SHP77 (cell line): ENCODE data around the gene HEATR1.
"Not testable (repeated sequence)": the region's sequence is repeated elsewhere in the genome, so short reads cannot be mapped to it uniquely, and the experiment has no call there.

Experiments used
- DNase-seq, 2 experiments: peaks; one replicate each; lab custom pipeline; 2025; lab: John Stamatoyannopoulos, UW

Gene HEATR1

GRCh38 chr1:236581528-236581927 is 22.8 kb downstream of the HEATR1 start:
- DNase-seq: no peak

DNA sequence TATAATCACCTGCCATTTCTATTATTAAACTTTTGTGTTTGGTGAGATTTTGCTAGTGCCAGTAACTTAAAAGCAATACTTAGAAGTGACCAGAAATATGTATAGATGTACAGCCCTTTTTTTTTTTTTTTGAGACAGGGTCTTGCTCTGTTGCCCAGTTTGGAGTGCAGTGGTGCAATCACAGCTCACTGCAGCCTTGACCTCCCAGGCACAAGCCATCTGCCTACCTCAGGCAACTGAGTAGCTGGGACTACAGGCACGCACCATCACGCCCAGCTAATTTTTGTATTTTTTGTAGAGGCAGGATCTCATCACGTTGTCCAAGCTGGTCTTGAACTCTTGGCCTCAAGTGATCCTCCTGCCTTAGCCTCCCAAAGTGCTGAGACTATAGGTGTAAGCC is 23.9 kb downstream of the HEATR1 start:
- not testable (repeated sequence) for DNase-seq

- no peak for DNase-seq
Measured at GRCh38 chr1:236578661-236579060, 25.7 kb downstream of the HEATR1 start.

- not testable (repeated sequence) for DNase-seq
Measured at GRCh38 chr1:236577041-236577440, 27.3 kb downstream of the HEATR1 start.

GRCh38 chr1:236576004-236576403 is 28.3 kb downstream of the HEATR1 start:
- DNase-seq: no peak

GRCh38 chr1:236575523-236575922 is 28.8 kb downstream of the HEATR1 start:
- no peak for DNase-seq

- DNase-seq: no peak
Measured at GRCh38 chr1:236568285-236568894, 35.9 kb downstream of the HEATR1 start.

DNA sequence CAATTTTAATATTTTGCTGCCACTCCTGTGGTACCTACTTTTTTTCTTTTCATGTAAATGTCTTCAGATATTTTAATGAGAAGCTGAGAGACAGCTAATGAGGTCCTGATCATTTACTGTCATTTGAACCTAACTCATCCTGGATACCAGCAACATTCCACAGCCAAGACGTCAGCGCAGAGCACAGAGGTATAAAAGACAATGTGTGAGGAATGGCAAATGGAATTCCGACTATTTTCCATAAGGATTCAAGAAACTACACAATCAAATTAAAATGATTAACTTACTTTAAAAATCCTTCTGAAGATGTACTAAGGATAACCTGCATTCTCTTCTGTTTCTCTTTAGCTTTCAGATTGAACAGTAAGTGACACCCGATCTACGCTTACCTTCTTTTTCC is 38.8 kb downstream of the HEATR1 start:
- no peak for DNase-seq

- no peak for DNase-seq
Measured at GRCh38 chr1:236561976-236562375, 42.3 kb downstream of the HEATR1 start.

GRCh38 chr1:236560213-236560771 is 44.0 kb downstream of the HEATR1 start:
- DNase-seq: no peak

GRCh38 chr1:236558846-236559245 is 45.5 kb downstream of the HEATR1 start:
- DNase-seq: no peak

DNA sequence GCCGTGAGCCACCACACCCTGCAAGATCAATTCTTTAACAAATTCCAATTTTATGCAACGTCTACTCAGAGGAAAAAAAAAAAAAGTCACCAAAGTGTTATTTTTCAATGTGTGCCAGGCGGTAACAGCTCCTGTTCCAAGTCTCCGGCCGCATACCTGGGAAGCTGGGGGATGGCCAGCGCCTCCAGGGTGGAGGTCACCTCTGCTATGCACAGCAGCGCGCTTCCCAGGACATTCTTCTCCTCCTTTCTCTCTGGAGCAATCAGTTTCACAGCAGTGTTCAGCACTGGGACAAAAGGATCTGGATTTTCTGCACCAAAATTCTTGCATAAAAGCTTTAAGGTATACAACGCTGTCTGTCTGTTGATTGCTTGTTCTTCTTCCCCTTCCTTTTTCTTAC is 46.2 kb downstream of the HEATR1 start:
- no peak for DNase-seq

DNA sequence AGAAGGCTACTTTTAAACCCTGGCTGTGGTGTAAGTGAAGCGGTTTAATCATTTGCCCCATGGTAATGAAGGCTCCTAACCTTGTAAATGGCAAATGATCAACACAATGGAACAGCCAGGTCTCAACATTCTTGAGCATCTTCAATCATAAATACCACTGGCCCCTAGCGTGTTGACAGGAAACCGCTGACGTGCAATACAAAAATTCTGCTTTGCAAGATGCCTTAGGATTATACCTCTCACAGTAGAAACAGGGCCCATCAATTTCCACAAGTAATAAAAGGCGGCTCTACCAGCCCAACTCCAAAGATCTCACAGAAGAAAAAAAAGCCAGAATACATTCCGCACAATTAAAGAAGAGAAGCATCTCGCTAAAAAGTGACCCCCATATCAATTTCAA is 47.7 kb downstream of the HEATR1 start:
- DNase-seq: no peak

DNA sequence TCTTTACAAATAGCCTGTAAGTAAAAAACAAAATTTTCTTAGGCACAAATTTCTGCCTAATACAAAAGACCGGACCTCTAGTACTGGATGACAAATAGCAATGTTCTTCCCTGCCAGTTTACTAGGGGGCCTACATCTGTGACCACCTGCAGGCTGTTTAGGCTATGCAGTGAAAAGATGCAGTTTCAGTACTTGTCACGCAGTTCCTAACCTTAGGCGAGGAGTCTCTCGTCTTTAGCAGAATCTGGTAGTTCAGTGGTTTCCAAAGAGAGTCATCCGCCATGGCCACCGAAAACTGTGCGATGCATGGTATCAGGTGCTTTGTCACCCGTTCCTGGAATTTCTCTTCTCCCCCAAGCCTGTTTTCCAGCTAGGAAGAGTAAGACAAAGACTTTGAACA is 50.9 kb downstream of the HEATR1 start:
- DNase-seq: no peak

DNA sequence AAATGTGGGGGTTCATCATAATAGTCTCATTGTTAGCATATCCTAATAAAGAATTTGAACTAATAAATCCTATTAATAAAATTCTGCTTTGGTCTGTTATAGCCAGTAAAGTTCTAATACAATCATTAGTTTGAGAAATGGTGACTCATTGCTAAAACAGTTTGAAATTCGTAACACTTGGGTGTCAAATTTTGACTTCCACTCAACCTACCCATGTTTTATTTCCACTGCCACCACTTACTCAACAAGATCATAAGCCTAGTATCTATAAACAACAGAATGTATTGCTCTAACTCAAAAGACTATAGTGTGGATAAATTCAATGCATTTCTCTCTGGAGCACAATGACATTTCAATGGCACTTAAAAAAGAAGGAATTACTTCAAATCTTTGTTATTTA is 51.4 kb downstream of the HEATR1 start:
- DNase-seq: no peak

DNA sequence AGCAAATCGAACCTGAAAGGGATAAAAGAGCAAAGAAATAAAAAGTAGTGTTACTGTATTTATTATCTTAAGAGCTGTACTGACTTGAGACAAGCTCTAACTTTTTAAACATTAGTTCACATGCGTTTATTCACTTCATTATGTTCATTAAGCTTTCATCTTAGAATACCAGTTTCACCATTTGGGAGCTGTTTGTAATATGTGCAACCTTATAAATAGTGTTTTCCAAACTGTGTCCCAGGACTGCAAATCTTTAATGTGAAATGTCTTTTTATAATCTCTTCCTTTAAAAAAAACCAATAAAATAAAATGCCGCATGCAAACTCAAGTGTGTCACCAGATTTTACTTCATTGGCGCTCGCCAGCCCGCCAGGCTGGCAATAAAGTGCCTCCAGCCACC is 52.2 kb downstream of the HEATR1 start:
- no peak for DNase-seq

GRCh38 chr1:236550961-236551851 is 53.1 kb downstream of the HEATR1 start:
- DNase-seq: no peak

DNA sequence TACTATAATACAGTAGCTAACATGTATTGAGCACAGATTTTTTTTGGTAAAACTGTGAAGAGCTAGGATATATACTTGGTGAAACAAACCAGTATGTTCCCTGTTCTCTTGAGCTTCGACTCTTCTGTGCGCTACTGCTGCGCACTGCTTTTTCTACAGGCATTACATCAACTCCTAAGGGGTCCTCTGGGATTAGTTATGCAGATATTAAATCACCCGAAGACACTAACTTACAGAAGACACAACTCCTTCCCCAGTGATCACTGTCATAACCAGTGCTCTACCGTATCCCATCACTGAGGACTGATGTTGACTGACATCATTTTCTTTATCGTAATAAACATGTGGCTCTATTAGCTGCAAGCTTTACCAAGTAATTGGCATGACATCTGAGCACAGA is 55.9 kb downstream of the HEATR1 start:
- DNase-seq: no peak

DNA sequence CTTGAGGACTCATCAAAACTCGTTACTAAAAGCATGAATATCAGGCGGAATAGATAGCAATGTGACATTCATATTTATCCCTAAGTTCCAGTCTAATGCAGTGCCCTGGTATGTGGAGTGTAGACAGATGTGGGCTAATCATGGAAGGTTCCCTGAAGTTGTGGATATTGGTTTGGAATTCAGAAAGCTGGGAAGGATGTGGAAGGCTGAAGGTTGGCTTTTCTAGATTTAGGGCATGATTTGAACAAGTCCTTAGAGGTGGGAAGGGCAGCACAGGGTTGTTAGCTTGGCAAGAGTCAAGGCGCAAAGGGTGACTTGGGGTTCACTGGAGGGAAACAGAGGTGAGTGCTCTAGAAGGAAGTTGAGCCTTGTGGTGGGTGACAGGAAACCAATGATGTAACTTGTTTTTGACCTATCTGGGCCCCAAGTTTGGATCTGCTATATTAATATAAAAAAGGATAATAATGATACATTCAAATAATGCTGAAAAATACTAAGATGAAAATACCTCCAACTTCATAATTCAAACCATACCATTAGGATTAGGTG is 58.6 kb downstream of the HEATR1 start:
- no peak for DNase-seq

DNA sequence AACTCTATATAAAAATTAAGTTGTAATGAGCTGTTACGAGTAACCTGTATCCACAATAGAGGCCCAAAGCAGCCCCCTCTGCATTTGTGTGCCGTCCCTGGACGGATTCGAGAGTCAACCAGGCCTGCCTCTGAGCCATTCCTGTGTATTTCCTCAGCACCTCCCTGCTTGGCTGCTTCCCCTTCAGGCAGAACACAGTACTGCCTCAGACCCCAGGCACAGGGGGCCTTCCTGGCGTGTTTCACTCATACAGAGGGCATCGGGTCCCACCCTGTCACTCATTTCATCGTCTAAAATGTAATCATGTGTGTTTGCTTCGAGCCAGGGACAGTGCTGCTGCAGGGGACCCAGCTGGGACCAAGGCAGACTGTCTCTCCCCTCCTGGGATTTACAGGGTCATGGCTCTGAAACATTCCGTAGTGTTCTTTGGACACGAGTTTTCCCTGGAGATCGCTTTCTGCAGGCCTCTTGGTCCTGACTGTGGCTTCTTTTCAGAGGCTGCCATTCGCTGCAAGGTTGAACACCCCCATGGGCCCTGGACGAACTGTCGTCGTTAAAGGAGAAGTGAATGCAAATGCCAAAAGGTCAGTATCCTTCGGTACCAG is 61.1 kb downstream of the HEATR1 start:
- DNase-seq: no peak

DNA sequence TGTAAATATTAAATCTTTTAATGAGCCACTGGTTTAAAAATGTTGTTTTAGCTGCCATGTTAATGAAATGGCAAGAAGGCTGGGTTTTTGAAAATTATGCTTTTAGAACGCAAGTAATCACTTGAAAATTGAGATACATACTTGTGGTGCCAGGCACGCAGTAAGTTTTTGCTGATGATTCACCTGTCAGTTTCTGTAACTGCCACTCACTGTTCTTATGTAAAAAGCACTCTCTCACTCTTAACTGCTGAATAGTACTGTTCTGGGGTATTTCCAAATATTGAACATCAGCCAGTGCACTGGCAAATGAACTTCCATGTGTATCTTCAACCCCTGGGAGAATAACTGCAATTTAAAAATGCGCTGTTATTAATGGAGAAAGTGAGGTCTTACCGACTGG is 62.6 kb downstream of the HEATR1 start:
- no peak for DNase-seq

DNA sequence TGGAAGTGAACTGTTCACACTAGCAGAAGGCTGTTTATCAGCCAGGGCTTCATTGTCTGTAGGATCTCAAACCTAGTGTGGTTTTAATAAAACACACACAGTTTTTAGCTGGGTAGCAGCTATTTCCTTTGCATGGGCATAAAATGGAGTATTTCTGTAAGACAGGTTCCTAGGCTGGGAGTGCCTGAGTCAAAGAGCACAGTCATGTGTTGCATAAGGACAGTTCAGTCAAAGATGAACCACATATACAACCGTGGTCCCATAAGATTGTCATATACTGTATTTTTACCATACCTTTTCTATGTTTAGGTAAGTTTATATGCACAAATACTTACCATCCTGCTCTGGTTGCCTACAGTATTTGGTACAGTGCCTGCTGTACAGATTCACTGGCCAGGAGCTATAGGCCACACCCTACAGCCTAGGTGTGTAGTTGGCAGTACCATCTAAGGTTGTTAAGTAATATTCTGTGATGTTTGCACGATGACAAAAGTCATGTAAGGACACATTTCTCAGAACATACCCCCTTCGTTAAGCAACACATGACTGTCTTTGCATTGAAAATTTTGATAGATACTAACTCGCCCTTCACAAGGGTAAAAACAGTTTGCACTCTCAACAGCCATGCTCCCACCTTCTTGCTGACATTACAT is 63.4 kb downstream of the HEATR1 start:
- DNase-seq: no peak
